Ectodermal cell (in vitro differentiated cells): Measurements from ENCODE around the gene PRDM16.
"Not testable (repeated sequence)": the region's sequence is repeated elsewhere in the genome, so short reads cannot be mapped to it uniquely, and the experiment has no call there.

Source experiments
- H3K27ac ChIP-seq: 2 replicates; pipeline ENCODE4 v1.7.0; 2013; ENCODE audit warnings: mild to moderate bottlenecking, low read depth, low read length; ENCODE audit not compliant: insufficient read depth, poor library complexity, severe bottlenecking
- H3K27me3 ChIP-seq: 2 replicates; pipeline ENCODE4 v1.7.0; 2013; ENCODE audit warnings: mild to moderate bottlenecking, low read length; ENCODE audit not compliant: insufficient read depth, control insufficient read depth, poor library complexity, severe bottlenecking
- H3K36me3 ChIP-seq: one replicate; pipeline ENCODE4 v1.7.0; 2013; ENCODE audit warnings: low read length; ENCODE audit not compliant: control insufficient read depth, insufficient read depth
- H3K4me1 ChIP-seq: one replicate; pipeline ENCODE4 v1.7.0; 2013; ENCODE audit warnings: low read length; ENCODE audit not compliant: control insufficient read depth, insufficient read depth
- H3K4me3 ChIP-seq: 2 replicates; pipeline ENCODE4 v1.7.0; 2013; ENCODE audit warnings: low read depth, low read length, control low read depth; ENCODE audit not compliant: insufficient read depth
- H3K9me3 ChIP-seq: 2 replicates; pipeline ENCODE4 v1.7.0; 2013; ENCODE audit warnings: mild to moderate bottlenecking, low read length, moderate library complexity; ENCODE audit not compliant: control insufficient read depth
- WGBS, 2 experiments: methylation state at CpG; one replicate each; pipeline ENCODE4 v1.1.7; 2013; ENCODE audit warnings: missing lambda C conversion rate in 2 of 2; 5-methylcytosine and 5-hydroxymethylcytosine counted together

PRDM16 gene

DNA sequence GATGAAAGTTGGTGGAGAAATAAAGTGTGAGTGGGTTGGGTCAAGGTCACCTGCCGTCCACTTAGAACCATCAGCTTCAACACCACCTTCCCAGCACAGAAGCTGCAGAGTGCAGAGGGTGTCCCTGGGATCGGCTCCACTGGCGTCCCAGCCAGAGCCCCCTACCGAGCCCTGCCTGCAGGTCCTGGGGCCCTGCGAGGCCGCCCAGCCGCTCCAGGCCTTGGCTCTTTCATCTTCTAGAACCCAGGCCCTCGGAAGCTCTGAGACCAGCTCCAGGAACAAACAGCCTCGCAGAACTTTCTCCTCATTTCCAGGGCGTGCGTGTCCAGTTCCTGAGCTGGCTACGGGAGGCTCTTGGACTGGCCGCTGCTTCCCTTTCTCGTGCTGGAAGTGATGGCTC, 166.0 kb downstream of the PRDM16 start:
- WGBS, 2 experiments: 95 to 96% methylated on average over 14 of the region's 14 CpGs
- H3K27ac ChIP-seq: no peak overlapping the region
- no peak overlapping the region for H3K4me3 ChIP-seq
- no peaks in the 10 kb centered on the region for H3K27me3 ChIP-seq
- no peaks in the 10 kb centered on the region for H3K36me3 ChIP-seq
- H3K4me1 ChIP-seq: peaks cover 18% of the 10 kb centered on the region
- no peaks in the 10 kb centered on the region for H3K9me3 ChIP-seq

- WGBS, 2 experiments: 92 to 93% methylated on average over 15 of the region's 15 CpGs
- peaks cover 18% of the 10 kb centered on the region for H3K4me1 ChIP-seq
- H3K27ac ChIP-seq: no peak overlapping the region
- H3K4me3 ChIP-seq: no peak overlapping the region
- H3K27me3 ChIP-seq: no peaks in the 10 kb centered on the region
- no peaks in the 10 kb centered on the region for H3K36me3 ChIP-seq
- H3K9me3 ChIP-seq: no peaks in the 10 kb centered on the region
Observed at GRCh38 chr1:3235496-3235895, 166.5 kb downstream of the PRDM16 start.

GRCh38 chr1:3236361-3236760, 167.4 kb downstream of the PRDM16 start:
- Histone ChIP-seq H3K4me3 (no peak overlapping the region), H3K4me1 (peaks cover 18% of the 10 kb centered on the region), H3K27me3 (no peaks in the 10 kb centered on the region), H3K9me3 (no peaks in the 10 kb centered on the region), H3K36me3 (no peaks in the 10 kb centered on the region), H3K27ac (no peak overlapping the region)
- WGBS, 2 experiments: 92 to 93% methylated on average over 9 of the region's 9 CpGs

DNA sequence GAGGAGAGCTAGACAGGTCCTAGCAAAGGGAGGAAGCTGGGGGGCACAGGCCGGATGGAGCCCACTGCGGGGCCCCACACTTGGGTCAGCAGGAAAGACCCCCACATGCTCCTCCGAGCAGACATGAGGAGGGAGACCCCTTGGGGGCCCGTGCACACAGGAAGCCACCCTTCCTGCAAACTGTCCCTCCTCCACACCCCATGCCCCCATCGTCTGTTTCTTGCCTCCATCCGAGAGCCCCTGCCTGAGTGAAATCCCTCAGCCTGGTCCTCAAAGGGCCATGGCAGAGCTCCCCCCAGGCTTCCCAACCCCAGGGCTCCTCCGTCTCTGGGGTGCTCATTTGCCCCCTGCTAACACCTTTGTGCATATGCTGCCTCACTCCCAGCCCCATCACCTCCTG, 168.0 kb downstream of the PRDM16 start:
- Histone ChIP-seq H3K27ac (no peak overlapping the region), H3K4me3 (no peak overlapping the region), H3K27me3 (no peaks in the 10 kb centered on the region), H3K4me1 (peaks cover 12% of the 10 kb centered on the region), H3K36me3 (no peaks in the 10 kb centered on the region), H3K9me3 (no peaks in the 10 kb centered on the region)
- WGBS, 2 experiments: 91 to 96% methylated on average over 7 of the region's 7 CpGs

GRCh38 chr1:3237570-3237969, 168.6 kb downstream of the PRDM16 start:
- H3K4me1 ChIP-seq: peaks cover 8% of the 10 kb centered on the region
- WGBS, 2 experiments: 92 to 93% methylated on average over 15 of the region's 15 CpGs
- no peaks in the 10 kb centered on the region for H3K9me3 ChIP-seq
- H3K27me3 ChIP-seq: no peaks in the 10 kb centered on the region
- no peak overlapping the region for H3K27ac ChIP-seq
- no peak overlapping the region for H3K4me3 ChIP-seq
- H3K36me3 ChIP-seq: no peaks in the 10 kb centered on the region

GRCh38 chr1:3237994-3238702, 169.1 kb downstream of the PRDM16 start:
- no peak overlapping the region for H3K4me3 ChIP-seq
- no peaks in the 10 kb centered on the region for H3K36me3 ChIP-seq
- WGBS, 2 experiments: 93% methylated on average over 28 of the region's 28 CpGs
- H3K9me3 ChIP-seq: no peaks in the 10 kb centered on the region
- no peak overlapping the region for H3K27ac ChIP-seq
- H3K27me3 ChIP-seq: no peaks in the 10 kb centered on the region
- H3K4me1 ChIP-seq: peaks cover 8% of the 10 kb centered on the region

GRCh38 chr1:3238703-3239278, 169.8 kb downstream of the PRDM16 start:
- Histone ChIP-seq H3K4me1 (peaks cover 8% of the 10 kb centered on the region), H3K4me3 (no peak overlapping the region), H3K36me3 (no peaks in the 10 kb centered on the region), H3K9me3 (no peaks in the 10 kb centered on the region), H3K27me3 (no peaks in the 10 kb centered on the region), H3K27ac (no peak overlapping the region)
- WGBS, 2 experiments: 95% methylated on average over 21 of the region's 21 CpGs

DNA sequence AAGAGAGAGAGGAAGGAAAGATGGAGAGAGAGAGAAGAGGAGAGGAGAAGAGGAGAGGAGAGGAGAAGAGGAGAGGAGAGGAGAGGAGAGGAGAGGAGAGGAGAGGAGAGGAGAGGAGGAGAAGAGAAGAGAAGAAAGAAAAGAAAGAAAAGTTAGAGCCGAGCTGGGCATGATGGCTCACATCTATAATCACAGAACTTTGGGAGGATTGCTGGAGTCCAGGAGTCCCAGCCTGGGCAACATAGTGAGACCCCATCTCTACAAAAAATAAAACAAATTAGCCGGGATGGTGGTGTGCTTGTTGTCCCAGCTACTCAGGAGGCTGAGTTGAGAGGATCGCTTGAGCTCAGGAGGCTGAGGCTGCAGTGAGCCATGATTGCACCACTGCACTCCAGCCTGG, 171.0 kb downstream of the PRDM16 start:
- not testable (repeated sequence) for H3K9me3 ChIP-seq

GRCh38 chr1:3240524-3241235, 171.7 kb downstream of the PRDM16 start:
- Histone ChIP-seq H3K27me3 (no peaks in the 10 kb centered on the region), H3K36me3 (no peaks in the 10 kb centered on the region), H3K27ac (no peak overlapping the region), H3K4me3 (no peak overlapping the region), H3K9me3 (no peaks in the 10 kb centered on the region), H3K4me1 (peaks cover 5% of the 10 kb centered on the region)
- 89 to 91% methylated on average over 47 of the region's 47 CpGs for WGBS, 2 experiments

More for the DNA sequence above, 171.0 kb downstream of the PRDM16 start:
- 87 to 93% methylated on average over 3 of the region's 3 CpGs for WGBS, 2 experiments
- not testable (repeated sequence) for H3K4me1 ChIP-seq, H3K4me3 ChIP-seq, H3K27ac ChIP-seq, H3K36me3 ChIP-seq, H3K27me3 ChIP-seq

GRCh38 chr1:3241236-3241550, 172.2 kb downstream of the PRDM16 start:
- 94 to 95% methylated on average over 17 of the region's 17 CpGs for WGBS, 2 experiments
- Histone ChIP-seq H3K9me3 (no peaks in the 10 kb centered on the region), H3K36me3 (no peaks in the 10 kb centered on the region), H3K27ac (no peak overlapping the region), H3K4me3 (no peak overlapping the region), H3K4me1 (peaks cover 2% of the 10 kb centered on the region), H3K27me3 (no peaks in the 10 kb centered on the region)
